Left colon (tissue), 2 donors: Measurements from ENCODE around the gene RIOK3. TPM values are rescaled to one million over a fixed set of nuclear protein-coding genes. Genes with fewer than 3 reads are reported as not detected.
A peak's percentile ranks its signal among the peaks of the same experiment; 100 is the strongest.

Experiments
- ATAC-seq: fragments of 200-7000 bp; cut with Tn5 transposase; one replicate; pipeline ENCODE4 v1.9.1; 2020; ENCODE audit warnings: mild to moderate bottlenecking, moderate library complexity
- DNase-seq, 2 donors: peaks; one replicate each; pipeline ENCODE4 v3.0.0-alpha.2; 2020
- intact Hi-C, 2 donors: fragments of 100-400 bp; cut with DNase I in 1 of 2; cut with micrococcal nuclease in 1 of 2; formaldehyde crosslinking; loops; one replicate each; pipeline versions ENCODE4 v1.11.2 to v1.14.0; 2022; cut with DNase I, micrococcal nuclease
- total RNA-seq, 2 donors: library from RNA; stranded (reverse); fragmentation: NEBNext Ultra II Directional; extraction: Animal tissue kit (Norgen Biotek cat#: 25700); gene quantifications; one replicate each; pipeline ENCODE4 v1.2.1, GENCODE V29; 2021
- donor health status: DM: no; HTN: no; CAD: no.
- donor health status: DM: yes; HTN: yes; CAD: no.

The RIOK3 gene
- total RNA-seq, 2 donors from 2014 or later = 172 to 181 TPM

- intact Hi-C loops = no loop called here
- no peak for DNase-seq
- no peak for ATAC-seq
Observed at GRCh38 chr18:23519734-23520133, 66.6 kb downstream of the RIOK3 start.

GRCh38 chr18:23521271-23521670 lies 68.2 kb downstream of the RIOK3 start:
- no peak for ATAC-seq
- intact Hi-C loops = no loop called here
- no peak for DNase-seq

DNA sequence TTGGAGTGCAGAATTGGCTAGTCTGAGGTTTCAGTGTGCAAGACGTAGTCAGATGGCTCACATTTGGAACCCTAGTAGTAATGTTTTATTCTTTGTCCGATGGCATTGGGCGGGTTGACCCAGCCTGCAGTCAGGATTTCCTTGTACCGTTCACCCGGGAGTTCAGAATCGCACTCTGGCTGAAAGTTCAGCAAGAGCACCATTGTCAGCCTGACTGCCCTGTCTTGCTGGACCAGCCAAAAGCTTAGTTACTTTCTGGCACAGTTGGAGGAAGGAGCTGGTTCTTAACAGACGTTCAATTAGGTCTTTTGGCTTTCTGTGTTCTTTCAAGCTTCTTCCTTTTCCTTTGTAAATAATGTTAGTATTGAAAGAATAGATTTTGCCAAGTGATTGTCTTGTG lies 68.8 kb downstream of the RIOK3 start:
- intact Hi-C loops = no loop called here
- ATAC-seq = no peak
- no peak for DNase-seq

GRCh38 chr18:23523429-23524212 lies 70.5 kb downstream of the RIOK3 start:
- no peak for ATAC-seq
- DNase-seq = no peak
- intact Hi-C loops = no loop called here

- DNase-seq = no peak
- no peak for ATAC-seq
- intact Hi-C loops = no loop called here
Observed at GRCh38 chr18:23524213-23524707, 71.2 kb downstream of the RIOK3 start.

DNA sequence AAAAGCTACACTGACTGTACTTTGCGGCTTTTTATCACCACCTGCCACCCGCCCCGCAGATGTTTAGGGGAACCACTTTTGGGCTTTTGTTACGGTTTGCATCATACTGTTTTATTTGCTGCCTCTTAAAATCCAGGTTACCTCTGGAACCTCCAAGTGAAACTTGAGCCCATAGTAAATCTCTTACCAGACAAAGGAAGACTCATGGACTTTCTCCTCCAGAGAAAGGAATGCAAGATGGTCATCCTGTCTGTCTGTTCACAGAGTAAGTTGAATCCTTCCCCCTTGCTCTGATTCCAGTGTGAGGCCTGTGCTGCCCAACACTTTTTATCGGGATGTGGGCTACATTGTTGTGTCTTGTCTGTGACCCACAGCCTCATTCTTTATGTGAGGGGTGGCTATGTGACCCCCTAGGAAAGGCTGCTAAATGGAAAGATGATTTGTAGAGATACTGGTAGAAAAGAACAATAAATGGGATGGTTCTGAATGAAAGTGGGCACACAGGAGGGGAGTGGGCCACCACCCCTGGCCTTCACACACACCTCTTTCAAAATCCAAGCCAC lies 73.5 kb downstream of the RIOK3 start:
- intact Hi-C loops = no loop called here
- DNase-seq (no peak), ATAC-seq (no peak)

DNA sequence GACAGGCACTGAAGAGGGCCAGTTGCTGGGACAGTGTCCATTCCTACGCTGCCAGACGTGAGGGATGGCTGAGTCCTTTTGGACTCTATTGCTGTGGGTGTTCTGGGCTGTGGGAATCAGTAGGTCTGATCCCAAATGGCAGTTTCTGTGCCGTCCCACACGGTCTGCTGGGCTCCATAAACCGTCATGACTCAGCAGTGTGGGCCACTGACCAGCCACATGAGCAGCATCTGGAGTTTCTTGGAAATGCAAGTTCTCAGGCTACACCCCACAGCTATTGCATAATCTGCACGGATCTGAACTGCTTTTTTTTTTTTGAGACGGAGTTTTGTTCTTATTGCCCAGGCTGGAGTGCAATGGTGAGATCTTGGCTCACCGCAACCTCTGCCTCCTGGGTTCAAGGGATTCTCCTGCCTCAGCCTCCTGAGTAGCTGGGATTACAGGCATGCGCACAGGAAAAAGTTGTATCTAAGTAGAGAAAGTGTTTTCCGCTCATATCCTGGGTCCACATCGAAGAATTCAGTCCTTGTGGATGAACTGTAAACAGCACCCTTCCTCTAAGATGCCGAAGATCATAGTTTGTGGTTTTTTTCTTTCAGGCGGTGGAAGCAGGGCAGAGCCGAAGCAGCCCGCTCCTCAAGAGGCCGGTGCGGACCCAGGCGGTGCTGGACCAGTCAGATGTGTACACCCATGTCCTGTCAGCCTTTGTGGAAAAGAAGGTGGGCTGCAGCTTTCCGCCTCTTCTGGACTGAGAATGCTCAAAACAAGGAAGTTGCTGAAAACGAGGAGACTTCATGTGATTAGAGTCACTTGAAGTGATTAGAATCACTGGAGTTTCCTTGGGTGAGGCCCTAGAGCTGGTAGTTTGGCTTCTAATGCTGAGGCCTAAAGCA lies 75.7 kb downstream of the RIOK3 start:
- peak in 1 of 2 donors; percentile 44 for DNase-seq
- intact Hi-C loops = no loop called here
- ATAC-seq = peak; percentile 27

GRCh38 chr18:23529604-23530003 lies 76.5 kb downstream of the RIOK3 start:
- DNase-seq = no peak
- intact Hi-C loops = no loop called here
- ATAC-seq = no peak

GRCh38 chr18:23530195-23530594 lies 77.1 kb downstream of the RIOK3 start:
- intact Hi-C loops = no loop called here
- DNase-seq (no peak), ATAC-seq (no peak)

DNA sequence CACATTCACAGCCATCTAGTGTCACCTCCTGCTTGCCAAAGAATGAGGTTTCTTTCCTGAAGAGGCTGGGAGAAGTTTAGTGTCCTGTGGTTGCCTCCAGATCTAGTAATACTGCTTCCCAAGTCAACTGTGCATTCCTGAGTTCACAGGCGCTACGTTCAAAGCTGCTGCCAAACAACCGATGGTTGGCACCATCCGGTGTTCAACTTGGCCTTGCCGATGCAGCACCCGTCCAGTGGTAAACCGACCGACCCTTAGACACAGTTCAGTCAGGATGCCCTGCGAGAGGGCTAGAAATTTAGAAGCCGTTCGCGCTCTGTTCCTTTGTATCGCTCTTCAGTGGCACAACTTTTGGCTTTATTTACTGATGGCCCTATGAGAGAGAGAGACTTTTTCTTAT lies 78.8 kb downstream of the RIOK3 start:
- intact Hi-C loops = no loop called here
- ATAC-seq = no peak
- DNase-seq = no peak

Other genes starting within 250 kb of the RIOK3 start
- 10 to 100 TPM; 28.5 to 33.5 TPM for gene RMC1, start 50.2 kb downstream of the RIOK3 start, total RNA-seq
- gene NPC1, start 133.2 kb downstream of the RIOK3 start, total RNA-seq = 10 to 100 TPM; 36.5 to 43.2 TPM
- gene ANKRD29, start 209.6 kb downstream of the RIOK3 start, total RNA-seq = 1 to 10 TPM; 1.2 to 2.5 TPM
- gene LAMA3, start 236.2 kb downstream of the RIOK3 start, total RNA-seq = 10 to 100 TPM; 33.2 to 98.0 TPM